Measurements from ENCODE around the gene ASRGL1. TPM values are rescaled to one million over a fixed set of nuclear protein-coding genes. Genes with fewer than 3 reads are reported as not detected.
A peak's percentile ranks its signal among the peaks of the same experiment; 100 is the strongest.

Gene ASRGL1
- total RNA-seq, 1 donor from 2014 or later: 3.2 TPM

GRCh38 chr11:62411524-62411923 is 74.3 kb downstream of the ASRGL1 start:
- H3K79me2 ChIP-seq (ENCODE audit: insufficient read depth, low read length): no peaks in the 10 kb centered on the region
- FAIRE-seq: no peak
- H3K4me1 Mint-ChIP-seq (ENCODE audit: low read depth, unreplicated experiment): no peaks in the 10 kb centered on the region

DNA sequence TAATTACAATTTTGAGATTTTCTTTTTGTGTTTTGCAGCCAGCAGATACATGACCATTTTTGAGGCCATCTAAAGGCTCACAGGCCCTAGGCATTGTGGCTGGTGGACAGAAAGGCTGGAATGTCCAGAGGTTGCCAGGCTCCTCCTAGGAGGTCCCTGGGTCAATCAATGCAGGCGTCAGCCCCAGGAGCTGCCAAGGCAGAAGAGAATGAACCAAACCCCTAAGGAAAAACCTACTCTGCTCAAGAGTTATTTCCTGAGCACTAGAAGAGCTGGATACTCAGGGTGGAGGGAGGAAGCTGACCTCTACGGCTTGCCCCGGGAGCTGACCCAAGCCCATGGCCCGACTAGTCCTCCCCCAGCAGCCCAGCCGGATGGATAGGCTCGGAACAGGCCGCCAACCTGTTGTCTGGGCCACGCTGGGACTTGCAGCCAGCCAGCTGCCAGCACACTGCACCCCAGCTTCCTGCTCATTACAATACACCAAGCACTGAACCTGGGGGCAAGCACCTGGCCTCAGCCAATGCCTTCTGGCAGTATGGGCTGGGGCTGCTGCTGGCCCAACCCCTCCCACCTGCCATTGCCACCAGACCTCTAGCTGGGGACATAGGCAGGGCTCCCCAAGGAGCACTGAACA is 75.9 kb downstream of the ASRGL1 start:
- Mint-ChIP-seq H3K36me3 (ENCODE audit: low read depth, unreplicated experiment) (no peaks in the 10 kb centered on the region), H3K4me1 (ENCODE audit: low read depth, unreplicated experiment) (no peaks in the 10 kb centered on the region), H3K27ac (ENCODE audit: unreplicated experiment) (no peak overlapping the region), H3K4me3 (ENCODE audit: unreplicated experiment) (no peak overlapping the region), H3K9me3 (ENCODE audit: unreplicated experiment) (no peaks in the 10 kb centered on the region), H3K27me3 (ENCODE audit: low read depth, unreplicated experiment) (peaks cover 6% of the 10 kb centered on the region)
- Histone ChIP-seq H3K4me2 (ENCODE audit: low read length) (no peak overlapping the region), H3K9ac (ENCODE audit: low read length) (no peak overlapping the region), H4K20me1 (ENCODE audit: insufficient read depth, low read length) (no peaks in the 10 kb centered on the region), H3K4me1 (ENCODE audit: insufficient read depth, low read length) (no peaks in the 10 kb centered on the region), H3K27ac (ENCODE audit: low read depth, low read length) (no peak overlapping the region), H3K4me3 (ENCODE audit: insufficient read depth, low read depth, low read length) (no peak overlapping the region), H3K79me2 (ENCODE audit: insufficient read depth, low read length) (no peaks in the 10 kb centered on the region), H2AFZ (ENCODE audit: low read depth, low read length) (no peak overlapping the region), H3K27me3 (ENCODE audit: insufficient read depth, low read length) (no peaks in the 10 kb centered on the region), H3K36me3 (ENCODE audit: insufficient read depth, low read length) (no peaks in the 10 kb centered on the region), H3K9me3 (ENCODE audit: insufficient read depth, low read depth, low read length) (no peaks in the 10 kb centered on the region)
- FAIRE-seq: no peak
- DNase-seq (ENCODE audit: low read depth): no peak
- TF ChIP-seq CTCF (IDR thresholded peaks at IDR 0.05; ENCODE audit: insufficient read depth, low read depth, low read length) (no peak), EZH2 (IDR thresholded peaks at IDR 0.05; ENCODE audit: insufficient read depth, low read length) (no peak)

More at GRCh38 chr11:62411524-62411923, 74.3 kb downstream of the ASRGL1 start:
- H3K27ac ChIP-seq (ENCODE audit: low read depth, low read length): no peak overlapping the region
- H3K27me3 ChIP-seq (ENCODE audit: insufficient read depth, low read length): no peaks in the 10 kb centered on the region
- Mint-ChIP-seq H3K27me3 (ENCODE audit: low read depth, unreplicated experiment) (peaks cover 4% of the 10 kb centered on the region), H3K4me3 (ENCODE audit: unreplicated experiment) (no peak overlapping the region), H3K36me3 (ENCODE audit: low read depth, unreplicated experiment) (no peaks in the 10 kb centered on the region), H3K9me3 (ENCODE audit: unreplicated experiment) (no peaks in the 10 kb centered on the region), H3K27ac (ENCODE audit: unreplicated experiment) (no peak overlapping the region)
- no peak for DNase-seq (ENCODE audit: low read depth)
- no peak for TF ChIP-seq CTCF (IDR thresholded peaks at IDR 0.05; ENCODE audit: insufficient read depth, low read depth, low read length)
- TF ChIP-seq EZH2 (IDR thresholded peaks at IDR 0.05; ENCODE audit: insufficient read depth, low read length): no peak
- no peak overlapping the region for H3K4me3 ChIP-seq (ENCODE audit: insufficient read depth, low read depth, low read length)
- H3K9ac ChIP-seq (ENCODE audit: low read length): no peak overlapping the region
- no peaks in the 10 kb centered on the region for H3K9me3 ChIP-seq (ENCODE audit: insufficient read depth, low read depth, low read length)
- H4K20me1 ChIP-seq (ENCODE audit: insufficient read depth, low read length): no peaks in the 10 kb centered on the region
- H3K4me1 ChIP-seq (ENCODE audit: insufficient read depth, low read length): no peaks in the 10 kb centered on the region
- no peak overlapping the region for H2AFZ ChIP-seq (ENCODE audit: low read depth, low read length)
- no peaks in the 10 kb centered on the region for H3K36me3 ChIP-seq (ENCODE audit: insufficient read depth, low read length)
- H3K4me2 ChIP-seq (ENCODE audit: low read length): no peak overlapping the region

- FAIRE-seq (no peak), DNase-seq (ENCODE audit: low read depth) (no peak)
- no peak overlapping the region for H3K27ac ChIP-seq (ENCODE audit: low read depth, low read length)
- H3K4me2 ChIP-seq (ENCODE audit: low read length): no peak overlapping the region
- no peaks in the 10 kb centered on the region for H3K36me3 ChIP-seq (ENCODE audit: insufficient read depth, low read length)
- TF ChIP-seq CTCF (IDR thresholded peaks at IDR 0.05; ENCODE audit: insufficient read depth, low read depth, low read length) (no peak), EZH2 (IDR thresholded peaks at IDR 0.05; ENCODE audit: insufficient read depth, low read length) (no peak)
- H3K27me3 Mint-ChIP-seq (ENCODE audit: low read depth, unreplicated experiment): peaks cover 18% of the 10 kb centered on the region
- H3K9me3 ChIP-seq (ENCODE audit: insufficient read depth, low read depth, low read length): no peaks in the 10 kb centered on the region
- no peaks in the 10 kb centered on the region for H4K20me1 ChIP-seq (ENCODE audit: insufficient read depth, low read length)
- H3K4me1 ChIP-seq (ENCODE audit: insufficient read depth, low read length): no peaks in the 10 kb centered on the region
- no peak overlapping the region for H3K4me3 ChIP-seq (ENCODE audit: insufficient read depth, low read depth, low read length)
- H3K27ac Mint-ChIP-seq (ENCODE audit: unreplicated experiment): no peak overlapping the region
- peak overlapping the region; percentile 26 for H2AFZ ChIP-seq (ENCODE audit: low read depth, low read length)
- no peak overlapping the region for H3K4me3 Mint-ChIP-seq (ENCODE audit: unreplicated experiment)
- no peaks in the 10 kb centered on the region for H3K79me2 ChIP-seq (ENCODE audit: insufficient read depth, low read length)
- H3K9me3 Mint-ChIP-seq (ENCODE audit: unreplicated experiment): peaks cover 1% of the 10 kb centered on the region
- peaks cover 3% of the 10 kb centered on the region for H3K27me3 ChIP-seq (ENCODE audit: insufficient read depth, low read length)
- no peaks in the 10 kb centered on the region for H3K4me1 Mint-ChIP-seq (ENCODE audit: low read depth, unreplicated experiment)
- H3K9ac ChIP-seq (ENCODE audit: low read length): no peak overlapping the region
- H3K36me3 Mint-ChIP-seq (ENCODE audit: low read depth, unreplicated experiment): no peaks in the 10 kb centered on the region
These were observed 79.3 kb downstream of the ASRGL1 start for GRCh38 chr11:62416596-62416995.

Data from astrocyte (in vitro differentiated cells and primary cell).